SK-N-SH (cell line): ENCODE results near the gene NBPF15. TPM values are rescaled to one million over a fixed set of nuclear protein-coding genes. Genes with fewer than 3 reads are reported as not detected.
"Not testable (repeated sequence)": the region's sequence is repeated elsewhere in the genome, so short reads cannot be mapped to it uniquely, and the experiment has no call there.

Experiments used
- CTCF ChIA-PET: fragments of 300-600, 350-600 bp; formaldehyde crosslinking; extraction: SDS; loops from one replicate; lab custom pipeline; 2021; lab: Yijun Ruan, JAX
- POLR2A ChIA-PET: fragments of 350-600 bp; sonication (Branson Sonifier 250); formaldehyde crosslinking; extraction: SDS; loops from one replicate; lab custom pipeline; 2020; ENCODE audit warnings: antibody characterized with exemption, inconsistent platforms; lab: Yijun Ruan, JAX
- DNase-seq: peaks from one replicate; pipeline ENCODE4 v3.0.0; 2012
- H2AFZ ChIP-seq: fragments of 200-600 bp; sonication (generic); 2 replicates; pipeline ENCODE4 v1.8.1; 2016; ENCODE audit warnings: antibody characterized with exemption, mild to moderate bottlenecking, low read depth
- H3F3A ChIP-seq: fragments of 200-600 bp; sonication (generic); replicated peaks from 2 replicates; pipeline ENCODE3; 2016; ENCODE audit warnings: antibody characterized with exemption, mild to moderate bottlenecking; ENCODE audit not compliant: insufficient read depth
- H3K27ac ChIP-seq, 2 experiments: fragments of 200-500 bp in 1 of 2; fragments of 200-600 bp in 1 of 2; sonication (Bioruptor generic) in 1 of 2; sonication (generic), shearing (Covaris generic) in 1 of 2; 2 replicates each; pipeline versions ENCODE4 v1.5.1 to v1.6.1; 2014 to 2016; ENCODE audit warnings: low read depth in 2 of 2, inconsistent platforms in 1 of 2, low read length in 1 of 2, mild to moderate bottlenecking in 1 of 2, mixed read lengths in 1 of 2
- H3K27me3 ChIP-seq: fragments of 200-600 bp; sonication (generic), shearing (Covaris generic); 2 replicates; pipeline ENCODE4 v1.6.1; 2016; ENCODE audit warnings: mixed run types; ENCODE audit not compliant: insufficient read depth
- H3K36me3 ChIP-seq, 2 experiments: fragments of 200-500 bp in 1 of 2; fragments of 200-600 bp in 1 of 2; sonication (Bioruptor generic) in 1 of 2; sonication (generic) in 1 of 2; replicated peaks in 1 of 2; 2 replicates each; pipeline versions ENCODE3 to v1.5.1; 2014 to 2016; ENCODE audit warnings: low read length in 1 of 2, mild to moderate bottlenecking in 1 of 2; ENCODE audit not compliant: insufficient read depth in 2 of 2, control insufficient read depth in 1 of 2
- H3K4me1 ChIP-seq, 2 experiments: fragments of 200-500 bp in 1 of 2; fragments of 200-600 bp in 1 of 2; sonication (Bioruptor generic) in 1 of 2; sonication (generic), shearing (Covaris generic) in 1 of 2; 2 replicates each; pipeline versions ENCODE4 v1.5.1 to v1.6.1; 2014 to 2016; ENCODE audit warnings: low read depth in 1 of 2, low read length in 1 of 2, mixed run types in 1 of 2; ENCODE audit not compliant: insufficient read depth in 2 of 2, control insufficient read depth in 1 of 2
- H3K4me2 ChIP-seq: fragments of 200-600 bp; sonication (generic), shearing (Covaris generic); 2 replicates; pipeline ENCODE4 v1.6.1; 2017; ENCODE audit warnings: mixed run types
- H3K4me3 ChIP-seq, 2 experiments: fragments of 200-500 bp in 1 of 2; fragments of 200-600 bp in 1 of 2; sonication (Bioruptor generic) in 1 of 2; sonication (generic), shearing (Covaris generic) in 1 of 2; 2 replicates each; pipeline versions ENCODE4 v1.5.1 to v1.8.1; 2014 to 2016; ENCODE audit warnings: low read depth in 2 of 2, inconsistent platforms in 1 of 2, low read length in 1 of 2, mild to moderate bottlenecking in 1 of 2, mixed read lengths in 1 of 2, moderate library complexity in 1 of 2
- H3K79me2 ChIP-seq: fragments of 200-600 bp; sonication (generic); 2 replicates; pipeline ENCODE4 v1.8.1; 2017; ENCODE audit warnings: mild to moderate bottlenecking; ENCODE audit not compliant: insufficient read depth
- H3K9ac ChIP-seq: fragments of 200-600 bp; sonication (generic); 2 replicates; pipeline ENCODE4 v1.6.1; 2017; ENCODE audit warnings: mixed run types
- H3K9me2 ChIP-seq: fragments of 200-600 bp; sonication (generic); 2 replicates; pipeline ENCODE4 v1.6.1; 2017; ENCODE audit warnings: mixed run types
- H3K9me3 ChIP-seq: fragments of 200-600 bp; sonication (generic); 2 replicates; pipeline ENCODE4 v1.6.1; 2017; ENCODE audit warnings: mixed run types, mild to moderate bottlenecking, moderate library complexity
- H4K20me1 ChIP-seq: fragments of 200-600 bp; sonication (generic); 2 replicates; pipeline ENCODE4 v1.6.1; 2017; ENCODE audit warnings: mild to moderate bottlenecking, mixed run types; ENCODE audit not compliant: insufficient read depth
- CTCF ChIP-seq: fragments of 200-600 bp; sonication (generic); IDR thresholded peaks from 2 replicates; pipeline ENCODE4 v1.6.1; 2017; ENCODE audit warnings: antibody characterized with exemption, mild to moderate bottlenecking, moderate library complexity
- GABPA ChIP-seq: IDR thresholded peaks from 2 replicates; pipeline ENCODE4 v1.4.0; 2012; ENCODE audit warnings: low read depth, mild to moderate bottlenecking
- WGBS: methylation state at CpG from one replicate; pipeline ENCODE4 v1.1.6; 2017; ENCODE audit warnings: low lambda C conversion rate; 5-methylcytosine and 5-hydroxymethylcytosine counted together
- polyA plus RNA-seq, 3 experiments: library from polyadenylated mRNA; depleted of rRNA; stranded (reverse); fragments of >200 nt; gene quantifications; 2 replicates each; pipeline ENCODE4 v1.2.3, GENCODE V29; 2012

NBPF15 gene
- polyA plus RNA-seq, 1 of the 3 experiments (the other 2 are of a cell fraction) = 47.5 TPM

GRCh38 chr1:144460686-144461085, 783 bp downstream of the NBPF15 start:
- H3F3A ChIP-seq, H3K9me2 ChIP-seq, H3K36me3 ChIP-seq, CTCF ChIA-PET, H3K4me1 ChIP-seq, H3K9me3 ChIP-seq, DNase-seq, H3K27me3 ChIP-seq, H4K20me1 ChIP-seq, POLR2A ChIA-PET: not testable (repeated sequence)
- Histone ChIP-seq H3K9ac (peak overlapping the region; percentile 54; the same call in 1 of the 2 replicates), H3K4me2 (peak overlapping the region; percentile 52; the same call in 1 of the 2 replicates), H3K4me3 (peak overlapping the region; percentile 58 to 67), H3K27ac (peak overlapping the region in 1 of 2 experiments; percentile 24; a peak in 1 of 4 replicates), H3K79me2 (peaks cover 21% of the 10 kb centered on the region), H2AFZ (peak overlapping the region; percentile 78; the same call in 1 of the 2 replicates)
- 0% methylated on average over 5 of the region's 15 CpGs for WGBS
- peak; percentile 26; the same call in 1 of the 2 replicates for TF ChIP-seq GABPA

- H3K9me3 ChIP-seq, H3K4me3 ChIP-seq, H3K27ac ChIP-seq, H3K36me3 ChIP-seq, H3K4me1 ChIP-seq, CTCF ChIA-PET, H3K4me2 ChIP-seq, H3F3A ChIP-seq, H3K9ac ChIP-seq, H4K20me1 ChIP-seq, H3K79me2 ChIP-seq, POLR2A ChIA-PET, H2AFZ ChIP-seq, H3K27me3 ChIP-seq, H3K9me2 ChIP-seq: not testable (repeated sequence)
- 98% methylated on average over 13 of the region's 18 CpGs for WGBS
- peak; percentile 0 for DNase-seq
Measured at GRCh38 chr1:144442402-144442801, 19.1 kb downstream of the NBPF15 start.

- CTCF ChIA-PET, H3K4me1 ChIP-seq, H4K20me1 ChIP-seq, H3K9ac ChIP-seq, H3K4me3 ChIP-seq, DNase-seq, H3K9me3 ChIP-seq, H3K27me3 ChIP-seq, POLR2A ChIA-PET, H3K4me2 ChIP-seq, H2AFZ ChIP-seq, H3K27ac ChIP-seq, H3K9me2 ChIP-seq, H3F3A ChIP-seq, H3K79me2 ChIP-seq, H3K36me3 ChIP-seq: not testable (repeated sequence)
- peak; percentile 56 for TF ChIP-seq CTCF
- 63% methylated on average over 7 of the region's 7 CpGs for WGBS
Measured at GRCh38 chr1:144439737-144440136, 21.7 kb downstream of the NBPF15 start.
